Right renal pelvis (tissue), 4 donors: ENCODE results near the gene KANTR. TPM values are rescaled to one million over a fixed set of nuclear protein-coding genes. Genes with fewer than 3 reads are reported as not detected.
A peak's percentile ranks its signal among the peaks of the same experiment; 100 is the strongest.

Source experiments
- DNase-seq, 4 donors: peaks; one replicate each; pipeline ENCODE4 v3.0.0-alpha.2; 2013; ENCODE audit warnings: low read depth in 4 of 4, low spot score in 3 of 4, missing footprints in 1 of 4
- polyA plus RNA-seq, 4 donors: library from polyadenylated mRNA; unstranded; fragments of 120-200 nt; gene quantifications; one replicate each; pipeline ENCODE4 v1.2.1, GENCODE V29; 2013; ENCODE audit not compliant: insufficient read length in 4 of 4

KANTR gene
- 10 to 100 TPM; 11.9 to 35.5 (median 24.0) TPM for polyA plus RNA-seq

- DNase-seq = peak; percentile 72 to 91 (median 86)
Observed at GRCh38 chrX:53093748-53094581, at the start of gene KANTR. TSS of gene KANTR (plus strand) at chrX:53094142. CDS start at chrX:53124273, 30,131 bp downstream.

GRCh38 chrX:53044995-53045394, 48.9 kb upstream of the KANTR start:
- no peak for DNase-seq

- no peak for DNase-seq
Observed at GRCh38 chrX:53047228-53047627, 46.7 kb upstream of the KANTR start.

GRCh38 chrX:53048169-53049126, 45.5 kb upstream of the KANTR start, which contains the start of gene GPR173:
TSS of gene GPR173 (plus strand) at chrX:53048789. CDS start at chrX:53076622, 27,833 bp downstream.
- DNase-seq = peak in 3 of 4 donors; percentile 39 to 57 (median 54)

- DNase-seq = no peak
Observed at GRCh38 chrX:53049127-53049517, 44.8 kb upstream of the KANTR start.

- no peak for DNase-seq
Observed at GRCh38 chrX:53050841-53051240, 43.1 kb upstream of the KANTR start.

GRCh38 chrX:53055244-53055849, 38.6 kb upstream of the KANTR start:
- no peak for DNase-seq

- DNase-seq = no peak
Observed at GRCh38 chrX:53056292-53056691, 37.6 kb upstream of the KANTR start.

GRCh38 chrX:53065104-53065503, 28.8 kb upstream of the KANTR start:
- no peak for DNase-seq

GRCh38 chrX:53071064-53071463, 22.9 kb upstream of the KANTR start:
- DNase-seq = no peak

- DNase-seq = no peak
Observed at GRCh38 chrX:53071604-53072417, 22.1 kb upstream of the KANTR start.

- DNase-seq = no peak
Observed at GRCh38 chrX:53072418-53073114, 21.4 kb upstream of the KANTR start.

- no peak for DNase-seq
Observed at GRCh38 chrX:53073115-53073586, 20.8 kb upstream of the KANTR start.

- DNase-seq = no peak
Observed at GRCh38 chrX:53075011-53075410, 18.9 kb upstream of the KANTR start.

GRCh38 chrX:53076671-53077070, 17.3 kb upstream of the KANTR start:
- DNase-seq = no peak

GRCh38 chrX:53077207-53078197, 16.4 kb upstream of the KANTR start:
- DNase-seq = no peak

- no peak for DNase-seq
Observed at GRCh38 chrX:53078943-53079342, 15.0 kb upstream of the KANTR start.
